Measurements from ENCODE around the gene CYS1.

The CYS1 gene

GRCh38 chr2:10009271-10009810 is 70.9 kb downstream of the CYS1 start:
- in situ Hi-C loops (cut with MboI; ENCODE audit: low sequenced_read_pairs, unreplicated experiment) = no loop called here
- no peak for DNase-seq (ENCODE audit: low spot score)
- no peak for TF ChIP-seq CTCF (IDR thresholded peaks at IDR 0.05; ENCODE audit: borderline replicate concordance, control extremely low read depth, extremely low read depth, insufficient read depth, missing control alignments)

- DNase-seq (ENCODE audit: low spot score) = no peak
- no peak for TF ChIP-seq CTCF (IDR thresholded peaks at IDR 0.05; ENCODE audit: borderline replicate concordance, control extremely low read depth, extremely low read depth, insufficient read depth, missing control alignments)
- in situ Hi-C loops (cut with MboI; ENCODE audit: low sequenced_read_pairs, unreplicated experiment) = no loop called here
These were observed 71.4 kb downstream of the CYS1 start for GRCh38 chr2:10008809-10009176.

GRCh38 chr2:10007921-10008808 is 72.0 kb downstream of the CYS1 start:
- in situ Hi-C loops (cut with MboI; ENCODE audit: low sequenced_read_pairs, unreplicated experiment) = no loop called here
- DNase-seq (ENCODE audit: low spot score) = no peak
- no peak for TF ChIP-seq CTCF (IDR thresholded peaks at IDR 0.05; ENCODE audit: borderline replicate concordance, control extremely low read depth, extremely low read depth, insufficient read depth, missing control alignments)

GRCh38 chr2:10007435-10007834 is 72.8 kb downstream of the CYS1 start:
- in situ Hi-C loops (cut with MboI; ENCODE audit: low sequenced_read_pairs, unreplicated experiment) = no loop called here
- no peak for DNase-seq (ENCODE audit: low spot score)
- no peak for TF ChIP-seq CTCF (IDR thresholded peaks at IDR 0.05; ENCODE audit: borderline replicate concordance, control extremely low read depth, extremely low read depth, insufficient read depth, missing control alignments)
